HG03354 (cell line): ENCODE results near the gene PARD3.
"Not testable (repeated sequence)": the region's sequence is repeated elsewhere in the genome, so short reads cannot be mapped to it uniquely, and the experiment has no call there.

Experiments
- ATAC-seq: cut with Tn5 transposase; IDR thresholded peaks from one replicate; pipeline ENCODE4 v1.9.1; 2021; ENCODE audit warnings: mild to moderate bottlenecking; ENCODE audit not compliant: unreplicated experiment, poor library complexity, severe bottlenecking

Gene PARD3

GRCh38 chr10:34802692-34803091, 12.4 kb downstream of the PARD3 start:
- ATAC-seq, result no peak

- no peak for ATAC-seq
These were observed 13.9 kb downstream of the PARD3 start for GRCh38 chr10:34801097-34801733.

GRCh38 chr10:34800624-34801023, 14.5 kb downstream of the PARD3 start:
- no peak for ATAC-seq

GRCh38 chr10:34798654-34799053, 16.4 kb downstream of the PARD3 start:
- ATAC-seq, result no peak

- ATAC-seq, result no peak
These were observed 17.9 kb downstream of the PARD3 start for GRCh38 chr10:34797155-34797554.

- no peak for ATAC-seq
These were observed 19.0 kb downstream of the PARD3 start for GRCh38 chr10:34796133-34796532.

- ATAC-seq, result no peak
These were observed 19.8 kb downstream of the PARD3 start for GRCh38 chr10:34795334-34795733.

- ATAC-seq, result no peak
These were observed 20.3 kb downstream of the PARD3 start for GRCh38 chr10:34794835-34795234.

GRCh38 chr10:34793581-34793980, 21.5 kb downstream of the PARD3 start:
- not testable (repeated sequence) for ATAC-seq

- ATAC-seq, result no peak
These were observed 22.2 kb downstream of the PARD3 start for GRCh38 chr10:34792881-34793280.

- no peak for ATAC-seq
These were observed 23.1 kb downstream of the PARD3 start for GRCh38 chr10:34791947-34792346.

GRCh38 chr10:34791228-34791627, 23.9 kb downstream of the PARD3 start:
- ATAC-seq, result no peak

GRCh38 chr10:34789966-34790506, 25.1 kb downstream of the PARD3 start:
- peak; percentile 61 for ATAC-seq

- ATAC-seq, result no peak
These were observed 28.6 kb downstream of the PARD3 start for GRCh38 chr10:34786464-34786863.

- ATAC-seq, result no peak
These were observed 33.4 kb downstream of the PARD3 start for GRCh38 chr10:34781711-34782110.

GRCh38 chr10:34780818-34781380, 34.2 kb downstream of the PARD3 start:
- peak; percentile 92 for ATAC-seq

- no peak for ATAC-seq
These were observed 36.9 kb downstream of the PARD3 start for GRCh38 chr10:34778237-34778636.

- ATAC-seq, result no peak
These were observed 38.9 kb downstream of the PARD3 start for GRCh38 chr10:34776090-34776690.

- peak; percentile 58 for ATAC-seq
These were observed 40.0 kb downstream of the PARD3 start for GRCh38 chr10:34775044-34775637.
